ENCODE results near the gene USP17L22.
"Not testable (repeated sequence)": the region's sequence is repeated elsewhere in the genome, so short reads cannot be mapped to it uniquely, and the experiment has no call there.

Gene USP17L22

DNA sequence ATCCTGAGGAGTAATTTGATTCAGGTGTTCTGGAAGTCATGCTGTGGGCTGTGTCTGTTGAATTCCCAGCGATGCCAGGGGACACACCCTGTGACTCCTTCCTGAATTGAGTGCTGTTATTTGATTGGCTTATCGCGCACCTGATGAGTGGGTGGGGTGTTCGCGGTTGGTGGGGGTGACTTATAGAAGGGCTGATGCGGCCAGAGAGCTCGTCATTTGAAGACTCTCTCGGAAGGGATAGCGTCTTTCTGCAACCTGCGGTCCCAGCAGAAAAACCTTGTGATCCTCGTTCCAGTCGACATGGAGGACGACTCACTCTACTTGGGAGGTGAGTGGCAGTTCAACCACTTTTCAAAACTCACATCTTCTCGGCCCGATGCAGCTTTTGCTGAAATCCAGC lies at the start of gene USP17L22:
Gene USP17L22, plus strand, starts transcription at position 301 of the 400 bp plus-strand sequence. Its CDS starts 0 bp downstream, at position 301.
- not testable (repeated sequence) for ATAC-seq

GRCh38 chr4:9219852-9220251 lies 47.6 kb upstream of the USP17L22 start, which contains the start of gene USP17L12:
Gene USP17L12, plus strand, starts transcription at chr4:9220152. Its CDS starts 0 bp downstream, at chr4:9220152.
- ATAC-seq, result not testable (repeated sequence)

GRCh38 chr4:9224596-9224995 lies 42.8 kb upstream of the USP17L22 start, which contains the start of gene USP17L13:
Gene USP17L13, plus strand, starts transcription at chr4:9224896. Its CDS starts 0 bp downstream, at chr4:9224896.
- ATAC-seq, result not testable (repeated sequence)

- not testable (repeated sequence) for ATAC-seq
Measured at GRCh38 chr4:9230249-9230648, 37.2 kb upstream of the USP17L22 start.

DNA sequence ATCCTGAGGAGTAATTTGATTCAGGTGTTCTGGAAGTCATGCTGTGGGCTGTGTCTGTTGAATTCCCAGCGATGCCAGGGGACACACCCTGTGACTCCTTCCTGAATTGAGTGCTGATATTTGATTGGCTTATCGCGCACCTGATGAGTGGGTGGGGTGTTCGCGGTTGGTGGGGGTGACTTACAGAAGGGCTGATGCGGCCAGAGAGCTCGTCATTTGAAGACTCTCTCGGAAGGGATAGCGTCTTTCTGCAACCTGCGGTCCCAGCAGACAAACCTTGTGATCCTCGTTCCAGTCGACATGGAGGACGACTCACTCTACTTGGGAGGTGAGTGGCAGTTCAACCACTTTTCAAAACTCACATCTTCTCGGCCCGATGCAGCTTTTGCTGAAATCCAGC lies 33.3 kb upstream of the USP17L22 start, which contains the start of gene USP17L15:
Gene USP17L15, plus strand, starts transcription at position 301 of the 400 bp plus-strand sequence. Its CDS starts 0 bp downstream, at position 301.
- not testable (repeated sequence) for ATAC-seq

GRCh38 chr4:9238461-9238860 lies 29.0 kb upstream of the USP17L22 start:
- not testable (repeated sequence) for ATAC-seq

DNA sequence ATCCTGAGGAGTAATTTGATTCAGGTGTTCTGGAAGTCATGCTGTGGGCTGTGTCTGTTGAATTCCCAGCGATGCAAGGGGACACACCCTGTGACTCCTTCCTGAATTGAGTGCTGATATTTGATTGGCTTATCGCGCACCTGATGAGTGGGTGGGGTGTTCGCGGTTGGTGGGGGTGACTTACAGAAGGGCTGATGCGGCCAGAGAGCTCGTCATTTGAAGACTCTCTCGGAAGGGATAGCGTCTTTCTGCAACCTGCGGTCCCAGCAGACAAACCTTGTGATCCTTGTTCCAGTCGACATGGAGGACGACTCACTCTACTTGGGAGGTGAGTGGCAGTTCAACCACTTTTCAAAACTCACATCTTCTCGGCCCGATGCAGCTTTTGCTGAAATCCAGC lies 23.8 kb upstream of the USP17L22 start, which contains the start of gene USP17L17:
Gene USP17L17, plus strand, starts transcription at position 301 of the 400 bp plus-strand sequence. Its CDS starts 0 bp downstream, at position 301.
- ATAC-seq, result not testable (repeated sequence)

GRCh38 chr4:9247953-9248680 lies 19.3 kb upstream of the USP17L22 start, which contains the start of gene USP17L18:
Gene USP17L18, plus strand, starts transcription at chr4:9248630. Its CDS starts 0 bp downstream, at chr4:9248630.
- not testable (repeated sequence) for ATAC-seq

GRCh38 chr4:9253078-9253477 lies 14.3 kb upstream of the USP17L22 start, which contains the start of gene USP17L19:
Gene USP17L19, plus strand, starts transcription at chr4:9253378. Its CDS starts 0 bp downstream, at chr4:9253378.
- not testable (repeated sequence) for ATAC-seq

DNA sequence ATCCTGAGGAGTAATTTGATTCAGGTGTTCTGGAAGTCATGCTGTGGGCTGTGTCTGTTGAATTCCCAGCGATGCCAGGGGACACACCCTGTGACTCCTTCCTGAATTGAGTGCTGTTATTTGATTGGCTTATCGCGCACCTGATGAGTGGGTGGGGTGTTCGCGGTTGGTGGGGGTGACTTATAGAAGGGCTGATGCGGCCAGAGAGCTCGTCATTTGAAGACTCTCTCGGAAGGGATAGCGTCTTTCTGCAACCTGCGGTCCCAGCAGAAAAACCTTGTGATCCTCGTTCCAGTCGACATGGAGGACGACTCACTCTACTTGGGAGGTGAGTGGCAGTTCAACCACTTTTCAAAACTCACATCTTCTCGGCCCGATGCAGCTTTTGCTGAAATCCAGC lies 9.6 kb upstream of the USP17L22 start, which contains the start of gene USP17L20:
Gene USP17L20, plus strand, starts transcription at position 301 of the 400 bp plus-strand sequence. Its CDS starts 0 bp downstream, at position 301.
- not testable (repeated sequence) for ATAC-seq

- ATAC-seq, result not testable (repeated sequence)
Measured at GRCh38 chr4:9262572-9262971, 4.8 kb upstream of the USP17L22 start, which contains the start of gene USP17L21. Gene USP17L21, plus strand, starts transcription at chr4:9262872. Its CDS starts 0 bp downstream, at chr4:9262872.

- ATAC-seq, result not testable (repeated sequence)
Measured at GRCh38 chr4:9271719-9272118, 4.3 kb downstream of the USP17L22 start.
